ENCODE data around the gene C2CD4C.

DNA sequence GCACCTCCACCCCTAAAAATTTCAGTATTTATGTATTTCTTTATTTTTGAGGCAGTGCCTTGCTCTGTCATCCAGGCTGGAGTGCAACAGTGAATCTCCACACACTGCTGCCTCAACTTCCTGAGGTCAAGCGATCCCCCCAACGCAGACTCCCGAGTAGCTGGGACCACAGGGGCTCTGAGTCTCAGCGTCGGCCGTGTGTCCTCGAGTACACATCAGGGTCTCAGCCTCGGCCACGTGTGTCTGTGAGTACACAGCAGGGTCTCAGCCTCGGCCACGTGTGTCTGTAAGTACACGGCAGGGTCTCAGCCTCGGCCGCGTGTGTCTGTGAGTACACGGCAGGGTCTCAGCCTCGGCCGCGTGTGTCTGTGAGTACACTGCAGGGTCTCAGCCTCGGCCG lies 21.2 kb downstream of the C2CD4C start:
- TF ChIP-seq SUZ12 (IDR thresholded peaks at IDR 0.05; ENCODE audit: extremely low read depth, insufficient read depth, insufficient read length), result no peak
- TF ChIP-seq YY1 (IDR thresholded peaks at IDR 0.05; ENCODE audit: insufficient read depth, insufficient read length), result no peak
